NCI-H82 (cell line): ENCODE data around the gene GET4.
A peak's percentile ranks its signal among the peaks of the same experiment; 100 is the strongest.
"Not testable (repeated sequence)": the region's sequence is repeated elsewhere in the genome, so short reads cannot be mapped to it uniquely, and the experiment has no call there.

Experiments
- DNase-seq: peaks from one replicate; lab custom pipeline; 2025; lab: John Stamatoyannopoulos, UW

GET4 gene

GRCh38 chr7:915291-916218 is 39.2 kb downstream of the GET4 start:
- peak; percentile 41 for DNase-seq

- peak; percentile 39 for DNase-seq
These were observed 40.1 kb downstream of the GET4 start for GRCh38 chr7:916291-916941.

- DNase-seq = no peak
These were observed 41.1 kb downstream of the GET4 start for GRCh38 chr7:917255-918117.

- DNase-seq = no peak
These were observed 41.7 kb downstream of the GET4 start for GRCh38 chr7:918118-918425.

- no peak for DNase-seq
These were observed 42.2 kb downstream of the GET4 start for GRCh38 chr7:918441-919113.

DNA sequence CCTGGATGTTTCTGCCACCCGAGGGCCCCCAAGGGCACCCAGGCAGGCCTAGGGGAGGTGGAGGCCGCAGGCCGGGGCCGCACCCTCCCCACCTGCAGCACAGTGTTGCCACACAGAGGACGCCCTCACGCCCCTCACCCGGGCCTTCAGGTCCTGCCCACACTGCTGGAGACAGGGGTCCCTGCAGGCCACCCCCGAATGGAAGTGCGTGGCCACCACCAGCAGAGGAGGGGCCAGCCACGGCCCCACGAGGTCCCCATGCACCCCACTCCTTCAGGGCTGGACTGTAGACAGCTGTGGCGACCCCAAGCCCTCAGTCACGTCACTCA is 42.7 kb downstream of the GET4 start:
- no peak for DNase-seq

DNA sequence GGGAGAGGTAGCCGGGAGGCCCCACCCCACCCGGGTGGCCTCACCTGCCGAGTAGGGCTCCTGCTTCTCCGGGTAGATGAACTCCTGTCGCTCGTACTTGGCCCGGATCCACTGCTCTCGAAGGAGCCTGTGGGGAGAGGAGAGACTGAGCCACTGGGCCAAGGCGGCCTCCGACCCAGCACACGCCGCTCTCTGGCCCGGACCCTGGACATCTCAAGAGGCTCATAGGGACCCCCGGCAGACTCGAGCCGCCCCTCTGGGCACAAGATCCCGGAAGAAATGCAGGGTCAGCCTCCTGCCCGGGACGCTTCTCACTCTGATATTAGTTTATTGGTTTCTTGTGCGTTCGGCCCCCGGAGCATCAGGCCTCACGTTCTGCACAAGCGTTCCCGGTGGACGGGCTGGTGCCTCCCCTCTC is 43.6 kb downstream of the GET4 start:
- no peak for DNase-seq

- DNase-seq = no peak
These were observed 44.2 kb downstream of the GET4 start for GRCh38 chr7:920351-921070.

GRCh38 chr7:921071-921461 is 44.7 kb downstream of the GET4 start:
- DNase-seq = no peak

- no peak for DNase-seq
These were observed 45.4 kb downstream of the GET4 start for GRCh38 chr7:921581-922333.

DNA sequence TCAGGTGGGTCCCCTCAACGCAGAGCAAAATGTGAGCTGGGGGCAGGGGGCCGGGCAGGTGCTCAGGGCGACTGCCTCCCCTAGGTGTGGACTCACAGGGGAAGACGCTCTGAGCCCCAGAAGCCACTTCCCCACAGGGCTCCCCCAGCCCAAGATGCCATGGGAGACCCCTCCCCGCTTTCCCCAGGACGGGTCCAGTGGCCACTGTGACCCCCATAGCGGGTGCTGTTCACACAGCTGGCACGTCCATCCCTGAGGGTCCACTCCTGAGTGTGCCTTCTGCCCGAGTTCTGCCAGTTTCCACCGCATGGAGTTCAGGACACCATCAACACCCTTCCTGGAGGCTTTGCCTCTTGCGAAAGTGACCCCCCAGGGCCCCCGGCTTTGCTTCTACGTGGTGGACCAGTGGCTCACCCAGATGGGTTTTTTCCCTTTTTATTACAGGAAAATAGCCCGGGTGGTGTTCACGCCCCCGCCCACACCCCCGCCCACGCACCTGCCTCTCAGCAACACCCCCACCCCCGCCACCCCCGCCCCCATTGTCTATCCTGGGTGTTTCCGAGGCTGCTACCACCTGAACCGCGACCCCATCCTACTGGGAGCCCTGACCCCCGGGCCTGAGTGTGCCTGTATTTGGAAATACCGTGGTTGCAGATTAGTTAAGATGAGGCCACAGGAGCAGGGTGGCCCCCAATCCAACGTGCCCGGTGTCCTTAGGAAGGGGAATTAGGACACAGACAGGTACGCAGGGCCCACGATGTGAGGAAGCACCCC is 46.2 kb downstream of the GET4 start:
- no peak for DNase-seq

GRCh38 chr7:923108-924041 is 47.0 kb downstream of the GET4 start:
- peak; percentile 48 for DNase-seq

DNA sequence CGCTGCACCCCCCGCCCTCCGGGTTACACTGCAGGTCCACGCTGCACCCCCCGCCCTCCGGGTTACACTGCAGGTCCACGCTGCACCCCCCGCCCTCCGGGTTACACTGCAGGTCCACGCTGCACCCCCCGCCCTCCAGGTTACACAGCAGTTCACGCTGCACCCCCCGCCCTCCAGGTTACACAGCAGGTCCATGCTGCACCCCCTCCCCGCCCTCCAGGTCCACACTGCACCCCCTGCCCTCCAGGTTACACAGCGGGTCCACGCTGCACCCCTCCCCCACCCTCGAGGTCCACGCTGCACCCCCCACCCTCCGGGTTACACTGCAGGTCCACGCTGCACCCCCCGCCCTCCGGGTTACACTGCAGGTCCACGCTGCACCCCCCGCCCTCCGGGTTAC is 47.7 kb downstream of the GET4 start:
- DNase-seq = not testable (repeated sequence)

- no peak for DNase-seq
These were observed 48.3 kb downstream of the GET4 start for GRCh38 chr7:924541-925231.

DNA sequence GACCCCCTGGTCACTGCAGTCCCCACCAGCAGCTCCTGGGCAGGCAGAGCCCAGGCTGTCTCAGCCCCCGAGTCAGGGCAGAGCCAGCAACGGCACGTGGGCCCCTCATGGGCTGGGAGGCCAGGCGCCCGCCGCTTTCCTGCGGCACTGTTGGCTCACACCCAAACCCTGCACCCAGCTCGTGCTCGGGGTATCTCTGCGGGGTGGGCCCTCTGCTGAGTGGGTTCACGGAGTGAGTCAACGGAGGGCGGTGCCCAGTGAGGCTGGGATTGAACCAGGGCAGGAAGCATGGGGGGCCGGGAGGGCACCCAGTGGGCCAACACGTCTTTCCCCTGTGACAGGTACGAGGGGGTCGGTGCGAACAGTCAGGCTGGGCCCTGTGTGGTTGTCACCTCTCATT is 49.2 kb downstream of the GET4 start:
- DNase-seq = no peak

- no peak for DNase-seq
These were observed 50.0 kb downstream of the GET4 start for GRCh38 chr7:926061-927030.

DNA sequence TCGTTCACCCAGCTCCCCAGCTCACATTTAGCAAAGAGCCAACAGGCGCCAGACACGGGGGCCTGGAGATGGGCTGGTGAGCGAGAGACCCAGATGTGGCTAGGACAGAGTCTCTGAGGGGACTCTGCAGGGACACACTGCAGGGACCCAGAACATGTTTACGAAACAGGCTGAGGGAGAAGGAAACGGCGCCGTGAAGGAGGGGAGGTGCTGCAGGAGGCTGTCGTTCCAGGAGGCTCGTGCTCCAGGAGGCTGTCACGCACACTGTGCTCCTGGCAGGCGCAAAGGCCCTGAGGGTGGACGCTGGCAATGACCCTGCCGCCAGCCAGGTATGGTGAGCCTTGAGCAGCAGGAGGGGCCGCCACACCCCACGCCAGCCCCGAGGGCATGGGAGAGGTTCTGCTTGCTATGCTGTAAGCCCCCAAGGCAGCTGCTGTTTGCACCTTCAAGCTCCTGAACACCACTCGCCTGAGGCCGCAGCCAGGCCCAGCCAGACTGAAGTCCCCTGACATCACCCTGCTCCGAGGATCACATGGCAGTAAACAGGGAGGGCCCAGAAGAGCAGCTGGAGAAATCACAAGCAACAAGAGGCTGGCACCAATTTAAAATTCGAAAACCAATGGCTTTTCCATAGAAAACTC is 50.8 kb downstream of the GET4 start:
- no peak for DNase-seq
